GM23338 (cell line): ENCODE results near the gene FLNB. TPM values are rescaled to one million over a fixed set of nuclear protein-coding genes. Genes with fewer than 3 reads are reported as not detected.

Experiments used
- ATAC-seq: fragments of 200-7000 bp; cut with Tn5 transposase; 3 replicates; pipeline ENCODE4 v1.9.1; 2020
- DNase-seq: peaks from one replicate; pipeline ENCODE4 v3.0.0-alpha.2; 2015; ENCODE audit warnings: low spot score
- H2AFZ ChIP-seq: fragments of 200-600 bp; sonication (generic); 2 replicates; pipeline ENCODE4 v1.8.0; 2016; ENCODE audit warnings: antibody characterized with exemption, mild to moderate bottlenecking, moderate library complexity
- H3F3A ChIP-seq: fragments of 200-600 bp; sonication (generic); replicated peaks from 2 replicates; pipeline ENCODE4 v1.8.0; 2017; ENCODE audit warnings: antibody characterized with exemption, mixed run types, low read depth
- H3K27ac ChIP-seq: fragments of 200-600 bp; sonication (generic); 2 replicates; pipeline ENCODE4 v1.6.1; 2016; ENCODE audit warnings: low read depth
- H3K27me3 ChIP-seq: fragments of 200-600 bp; sonication (generic); 2 replicates; pipeline ENCODE4 v1.8.0; 2016; ENCODE audit warnings: mild to moderate bottlenecking, mixed run types, moderate library complexity; ENCODE audit not compliant: insufficient read depth
- H3K36me3 ChIP-seq: fragments of 200-600 bp; sonication (generic); 2 replicates; pipeline ENCODE4 v1.8.0; 2016; ENCODE audit warnings: mild to moderate bottlenecking; ENCODE audit not compliant: insufficient read depth
- H3K4me1 ChIP-seq: fragments of 200-600 bp; sonication (generic); 2 replicates; pipeline ENCODE4 v1.8.0; 2016; ENCODE audit warnings: mild to moderate bottlenecking, moderate library complexity; ENCODE audit not compliant: insufficient read depth
- H3K4me2 ChIP-seq: fragments of 200-600 bp; sonication (generic); 2 replicates; pipeline ENCODE4 v1.7.1; 2017; ENCODE audit warnings: mixed run types
- H3K4me3 ChIP-seq: fragments of 200-600 bp; sonication (generic); 2 replicates; pipeline ENCODE4 v1.6.1; 2016; ENCODE audit warnings: mixed run types
- H3K79me2 ChIP-seq: fragments of 200-600 bp; sonication (generic); replicated peaks from 2 replicates; pipeline ENCODE4 v1.8.0; 2017; ENCODE audit warnings: mild to moderate bottlenecking; ENCODE audit not compliant: insufficient read depth
- H3K9me2 ChIP-seq: fragments of 200-600 bp; sonication (generic); 2 replicates; pipeline ENCODE4 v1.8.0; 2017; ENCODE audit not compliant: insufficient read depth
- H4K20me1 ChIP-seq: fragments of 200-600 bp; sonication (generic); replicated peaks from 2 replicates; pipeline ENCODE4 v1.8.0; 2017; ENCODE audit warnings: mild to moderate bottlenecking; ENCODE audit not compliant: insufficient read depth
- H3K27ac Mint-ChIP-seq: 2 replicates; pipeline ENCODE4 v1.8.0; 2020; ENCODE audit warnings: inconsistent platforms, mild to moderate bottlenecking, moderate library complexity, mixed read lengths
- H3K27me3 Mint-ChIP-seq: 3 replicates; pipeline ENCODE4 v1.8.0; 2022; ENCODE audit warnings: low read depth, mild to moderate bottlenecking, moderate library complexity, mixed read lengths, inconsistent platforms; ENCODE audit not compliant: insufficient read depth, poor library complexity
- H3K36me3 Mint-ChIP-seq: 3 replicates; pipeline ENCODE4 v1.8.0; 2021; ENCODE audit warnings: low read depth, mild to moderate bottlenecking, inconsistent platforms, moderate library complexity, mixed read lengths
- H3K4me1 Mint-ChIP-seq: 3 replicates; pipeline ENCODE4 v1.8.0; 2020; ENCODE audit warnings: mild to moderate bottlenecking, inconsistent platforms, mixed read lengths
- H3K4me3 Mint-ChIP-seq: 3 replicates; pipeline ENCODE4 v1.8.0; 2021; ENCODE audit warnings: moderate library complexity, mild to moderate bottlenecking, inconsistent platforms, mixed read lengths
- H3K9me3 Mint-ChIP-seq: 3 replicates; pipeline ENCODE4 v1.8.0; 2020; ENCODE audit warnings: moderate library complexity, mild to moderate bottlenecking, inconsistent platforms, mixed read lengths
- CREB1 ChIP-seq: fragments of 250-450 bp; sonication (Bioruptor Pico); IDR thresholded peaks from 2 replicates; pipeline ENCODE4 v1.5.0; 2020; ENCODE audit warnings: low read depth, mild to moderate bottlenecking, moderate library complexity
- EZH2 ChIP-seq: fragments of 200-600 bp; sonication (generic); IDR thresholded peaks from one replicate; pipeline ENCODE4 v1.8.0; 2017; ENCODE audit warnings: antibody characterized with exemption, mild to moderate bottlenecking, low read depth; ENCODE audit not compliant: unreplicated experiment
- EZH2phosphoT487 ChIP-seq: fragments of 200-600 bp; sonication (generic); IDR thresholded peaks from one replicate; pipeline ENCODE4 v1.8.1; 2018; ENCODE audit warnings: antibody characterized with exemption; ENCODE audit not compliant: unreplicated experiment
- POLR2AphosphoS5 ChIP-seq: IDR thresholded peaks from 2 replicates; pipeline ENCODE4 v1.6.1; 2016; ENCODE audit warnings: antibody characterized with exemption, low read depth
- polyA plus RNA-seq: library from polyadenylated mRNA; unstranded; fragments of >200 nt; fragmentation: Nextera tagmentation; extraction: Ambion mirVana; gene quantifications from 2 replicates; pipeline ENCODE4 v1.2.1, GENCODE V29; 2016
- total RNA-seq: library from RNA; depleted of rRNA; stranded (reverse); fragments of >200 nt; shearing (Covaris generic); gene quantifications from 2 replicates; pipeline ENCODE4 v1.2.3, GENCODE V29; 2014
- TF ChIP-seq, protein P1 (sequence below): IDR thresholded peaks from one replicate; pipeline ENCODE4 v1.6.1; 2018; ENCODE audit warnings: antibody characterized with exemption; ENCODE audit not compliant: unreplicated experiment
- TF ChIP-seq, protein P2 (sequence below), 2 experiments: fragments of 200-600 bp in 1 of 2; sonication (generic) in 1 of 2; conservative IDR thresholded peaks; 2 replicates each; pipeline versions ENCODE4 v1.5.1 to v1.6.1; 2016 to 2017; ENCODE audit warnings: antibody characterized with exemption in 2 of 2, low read depth in 2 of 2, mild to moderate bottlenecking in 2 of 2, moderate library complexity in 1 of 2
- TF ChIP-seq, protein P3 (sequence below): IDR thresholded peaks from 2 replicates; pipeline ENCODE4 v1.6.1; 2016; ENCODE audit warnings: antibody characterized with exemption

Gene FLNB
- total and polyA plus RNA-seq, 2 experiments from 2014 or later, result 39.7 to 179 TPM

DNA sequence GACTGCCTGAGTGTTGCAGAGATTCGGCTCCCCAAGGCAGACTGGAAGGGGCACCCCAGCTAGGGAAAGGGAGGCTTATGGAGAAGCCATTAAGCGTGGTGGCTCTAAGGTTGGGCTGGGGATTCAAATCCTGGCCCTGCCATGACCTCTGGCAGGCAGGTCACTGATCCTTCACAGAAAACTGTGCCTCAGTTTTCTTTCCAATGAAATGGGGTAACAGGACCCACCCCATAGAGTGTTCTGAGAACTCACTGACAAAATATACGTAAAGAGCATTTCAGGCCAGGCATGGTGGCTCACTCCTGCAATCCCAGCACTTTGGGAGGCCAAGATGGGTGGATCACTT, 167.9 kb downstream of the FLNB start (continued):
- TF ChIP-seq, protein P1, sequence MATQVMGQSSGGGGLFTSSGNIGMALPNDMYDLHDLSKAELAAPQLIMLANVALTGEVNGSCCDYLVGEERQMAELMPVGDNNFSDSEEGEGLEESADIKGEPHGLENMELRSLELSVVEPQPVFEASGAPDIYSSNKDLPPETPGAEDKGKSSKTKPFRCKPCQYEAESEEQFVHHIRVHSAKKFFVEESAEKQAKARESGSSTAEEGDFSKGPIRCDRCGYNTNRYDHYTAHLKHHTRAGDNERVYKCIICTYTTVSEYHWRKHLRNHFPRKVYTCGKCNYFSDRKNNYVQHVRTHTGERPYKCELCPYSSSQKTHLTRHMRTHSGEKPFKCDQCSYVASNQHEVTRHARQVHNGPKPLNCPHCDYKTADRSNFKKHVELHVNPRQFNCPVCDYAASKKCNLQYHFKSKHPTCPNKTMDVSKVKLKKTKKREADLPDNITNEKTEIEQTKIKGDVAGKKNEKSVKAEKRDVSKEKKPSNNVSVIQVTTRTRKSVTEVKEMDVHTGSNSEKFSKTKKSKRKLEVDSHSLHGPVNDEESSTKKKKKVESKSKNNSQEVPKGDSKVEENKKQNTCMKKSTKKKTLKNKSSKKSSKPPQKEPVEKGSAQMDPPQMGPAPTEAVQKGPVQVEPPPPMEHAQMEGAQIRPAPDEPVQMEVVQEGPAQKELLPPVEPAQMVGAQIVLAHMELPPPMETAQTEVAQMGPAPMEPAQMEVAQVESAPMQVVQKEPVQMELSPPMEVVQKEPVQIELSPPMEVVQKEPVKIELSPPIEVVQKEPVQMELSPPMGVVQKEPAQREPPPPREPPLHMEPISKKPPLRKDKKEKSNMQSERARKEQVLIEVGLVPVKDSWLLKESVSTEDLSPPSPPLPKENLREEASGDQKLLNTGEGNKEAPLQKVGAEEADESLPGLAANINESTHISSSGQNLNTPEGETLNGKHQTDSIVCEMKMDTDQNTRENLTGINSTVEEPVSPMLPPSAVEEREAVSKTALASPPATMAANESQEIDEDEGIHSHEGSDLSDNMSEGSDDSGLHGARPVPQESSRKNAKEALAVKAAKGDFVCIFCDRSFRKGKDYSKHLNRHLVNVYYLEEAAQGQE, result no peak
- no peak for TF ChIP-seq POLR2AphosphoS5

DNA sequence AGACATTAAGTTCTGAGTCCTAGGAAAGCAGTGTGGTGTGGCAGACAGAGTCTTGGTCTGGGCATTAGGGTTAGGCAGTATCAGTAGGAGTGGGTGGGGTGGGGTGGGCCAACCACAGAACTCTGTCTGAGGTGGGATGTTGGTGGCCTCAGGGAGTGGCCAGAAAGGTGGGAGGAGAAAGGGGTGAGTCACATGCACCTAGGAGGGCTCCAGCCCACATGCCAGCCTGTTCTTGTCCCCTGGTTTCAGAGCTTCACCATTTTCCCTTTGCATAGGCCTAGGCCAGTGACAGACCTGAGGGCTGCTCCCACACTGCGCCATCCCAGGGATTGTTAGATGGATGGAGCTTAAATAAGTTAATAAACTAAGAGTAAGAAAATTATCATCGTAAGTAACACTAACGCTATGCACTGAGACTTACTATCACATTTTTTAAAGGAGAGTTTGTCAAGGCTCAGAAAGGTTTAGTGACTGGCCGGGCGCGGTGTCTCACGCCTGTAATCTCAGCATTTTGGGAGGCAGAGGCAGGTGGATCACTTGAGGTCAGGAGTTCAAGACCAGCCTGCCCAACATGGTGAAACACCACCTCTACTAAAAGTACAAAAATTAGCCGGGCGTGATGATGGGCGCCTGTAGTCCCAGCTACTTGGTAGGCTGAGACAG, 168.7 kb downstream of the FLNB start:
- Mint-ChIP-seq H3K27me3 (peaks cover 18% of the 10 kb centered on the region), H3K4me3 (peak overlapping the region; percentile 71), H3K9me3 (no peaks in the 10 kb centered on the region; the same call in 2 of the 3 replicates), H3K36me3 (no peaks in the 10 kb centered on the region; the same call in 2 of the 3 replicates), H3K4me1 (peaks cover 37% of the 10 kb centered on the region), H3K27ac (no peak overlapping the region)
- no peak overlapping the region for H3K27ac ChIP-seq
- no peaks in the 10 kb centered on the region; the same call in 1 of the 2 replicates for H4K20me1 ChIP-seq
- H2AFZ ChIP-seq, result peak overlapping the region; percentile 98
- no peaks in the 10 kb centered on the region for H3K27me3 ChIP-seq
- H3K4me3 ChIP-seq, result peak overlapping the region; percentile 70
- ATAC-seq (no peak), DNase-seq (no peak)
- H3K9me2 ChIP-seq, result no peaks in the 10 kb centered on the region; the same call in 1 of the 2 replicates
- H3F3A ChIP-seq, result 0 out of 2 replicates have a peak, but pooled peaks cover 10% of the 10 kb centered on the region
- no peaks in the 10 kb centered on the region for H3K36me3 ChIP-seq
- H3K79me2 ChIP-seq, result no peaks in the 10 kb centered on the region
- TF ChIP-seq, protein P1, result no peak
- TF ChIP-seq, protein P2, sequence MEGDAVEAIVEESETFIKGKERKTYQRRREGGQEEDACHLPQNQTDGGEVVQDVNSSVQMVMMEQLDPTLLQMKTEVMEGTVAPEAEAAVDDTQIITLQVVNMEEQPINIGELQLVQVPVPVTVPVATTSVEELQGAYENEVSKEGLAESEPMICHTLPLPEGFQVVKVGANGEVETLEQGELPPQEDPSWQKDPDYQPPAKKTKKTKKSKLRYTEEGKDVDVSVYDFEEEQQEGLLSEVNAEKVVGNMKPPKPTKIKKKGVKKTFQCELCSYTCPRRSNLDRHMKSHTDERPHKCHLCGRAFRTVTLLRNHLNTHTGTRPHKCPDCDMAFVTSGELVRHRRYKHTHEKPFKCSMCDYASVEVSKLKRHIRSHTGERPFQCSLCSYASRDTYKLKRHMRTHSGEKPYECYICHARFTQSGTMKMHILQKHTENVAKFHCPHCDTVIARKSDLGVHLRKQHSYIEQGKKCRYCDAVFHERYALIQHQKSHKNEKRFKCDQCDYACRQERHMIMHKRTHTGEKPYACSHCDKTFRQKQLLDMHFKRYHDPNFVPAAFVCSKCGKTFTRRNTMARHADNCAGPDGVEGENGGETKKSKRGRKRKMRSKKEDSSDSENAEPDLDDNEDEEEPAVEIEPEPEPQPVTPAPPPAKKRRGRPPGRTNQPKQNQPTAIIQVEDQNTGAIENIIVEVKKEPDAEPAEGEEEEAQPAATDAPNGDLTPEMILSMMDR (conservative IDR thresholded peaks at IDR 0.05; ENCODE audit: low read depth in 2 of 2), result no peak
- TF ChIP-seq EZH2phosphoT487 (no peak), EZH2 (no peak), CREB1 (CRISPR knock-in tag) (no peak)
- TF ChIP-seq, protein P3, sequence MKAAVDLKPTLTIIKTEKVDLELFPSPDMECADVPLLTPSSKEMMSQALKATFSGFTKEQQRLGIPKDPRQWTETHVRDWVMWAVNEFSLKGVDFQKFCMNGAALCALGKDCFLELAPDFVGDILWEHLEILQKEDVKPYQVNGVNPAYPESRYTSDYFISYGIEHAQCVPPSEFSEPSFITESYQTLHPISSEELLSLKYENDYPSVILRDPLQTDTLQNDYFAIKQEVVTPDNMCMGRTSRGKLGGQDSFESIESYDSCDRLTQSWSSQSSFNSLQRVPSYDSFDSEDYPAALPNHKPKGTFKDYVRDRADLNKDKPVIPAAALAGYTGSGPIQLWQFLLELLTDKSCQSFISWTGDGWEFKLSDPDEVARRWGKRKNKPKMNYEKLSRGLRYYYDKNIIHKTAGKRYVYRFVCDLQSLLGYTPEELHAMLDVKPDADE, result no peak
- peaks cover 29% of the 10 kb centered on the region for H3K4me1 ChIP-seq
- H3K4me2 ChIP-seq, result peak overlapping the region; percentile 84
